Bronchial epithelial cell (primary cell): ENCODE measurements around the gene IL27RA. TPM values are rescaled to one million over a fixed set of nuclear protein-coding genes. Genes with fewer than 3 reads are reported as not detected.

ENCODE experiments used
- DNase-seq: peaks from one replicate; pipeline ENCODE4 v3.0.0-alpha.2; 2010; ENCODE audit warnings: low read depth
- FAIRE-seq: peaks from 2 replicates; lab custom pipeline; 2011; peaks lifted over from hg19 to GRCh38; lab: Jason Lieb, UNC
- H3K27me3 ChIP-seq: 2 replicates; pipeline ENCODE4 v1.5.1; 2011; ENCODE audit warnings: low read length; ENCODE audit not compliant: control insufficient read depth, insufficient read depth
- H3K36me3 ChIP-seq: 2 replicates; pipeline ENCODE4 v1.5.1; 2011; ENCODE audit warnings: low read length; ENCODE audit not compliant: control insufficient read depth, insufficient read depth
- H3K4me3 ChIP-seq: 2 replicates; pipeline ENCODE4 v1.5.1; 2011; ENCODE audit warnings: mild to moderate bottlenecking, low read depth, low read length, control low read depth
- total RNA-seq: library from RNA; depleted of rRNA; stranded (reverse); fragments of >200 nt; gene quantifications from 2 replicates; pipeline ENCODE4 v1.2.1, GENCODE V29; 2014
- TF ChIP-seq, protein P1 (sequence below): IDR thresholded peaks from 2 replicates; pipeline ENCODE4 v1.5.1; 2011; ENCODE audit warnings: mild to moderate bottlenecking, moderate library complexity, low read length, control low read depth, inconsistent platforms; ENCODE audit not compliant: insufficient read depth, severe bottlenecking

IL27RA gene
- total RNA-seq, 1 donor from 2014 or later = 0.26 TPM

DNA sequence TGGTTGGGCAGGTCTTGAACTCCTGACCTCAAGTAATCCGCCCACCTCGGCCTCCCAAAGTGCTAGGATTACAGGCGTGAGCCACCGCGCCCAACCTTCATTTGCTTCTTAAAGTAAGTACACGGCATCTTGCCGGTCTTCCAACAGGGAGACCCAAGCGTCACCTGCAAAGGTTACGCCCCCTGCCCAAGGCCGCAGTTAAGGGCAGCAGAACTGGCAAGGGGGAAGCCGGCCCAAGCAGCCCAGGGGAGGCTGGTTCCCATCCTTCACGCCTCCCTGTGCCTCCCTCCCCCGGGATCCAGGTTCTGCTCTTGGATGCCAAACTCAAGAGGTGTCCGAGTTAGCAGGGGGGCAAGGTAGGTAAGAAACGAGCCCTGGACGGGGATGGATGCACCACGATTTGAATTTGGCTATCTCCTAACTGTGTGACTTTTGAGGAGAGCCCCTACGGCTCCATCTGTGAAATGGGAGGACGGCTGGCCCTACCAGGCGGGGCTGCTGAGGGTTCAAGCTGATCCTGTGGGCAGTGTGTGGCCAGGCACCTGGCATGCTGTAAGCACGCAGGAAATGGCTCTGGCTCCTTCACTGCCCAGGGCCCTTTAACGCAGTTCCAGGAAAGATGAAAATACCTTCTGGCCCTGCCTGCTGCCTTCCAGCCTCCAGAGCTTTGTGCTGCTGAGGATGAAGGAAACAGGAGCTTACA lies 34.5 kb upstream of the IL27RA start:
- Histone ChIP-seq H3K36me3 (peaks cover 8% of the 10 kb centered on the region), H3K4me3 (no peak overlapping the region), H3K27me3 (no peaks in the 10 kb centered on the region)
- DNase-seq (no peak), FAIRE-seq (no peak)
- TF ChIP-seq, protein P1, sequence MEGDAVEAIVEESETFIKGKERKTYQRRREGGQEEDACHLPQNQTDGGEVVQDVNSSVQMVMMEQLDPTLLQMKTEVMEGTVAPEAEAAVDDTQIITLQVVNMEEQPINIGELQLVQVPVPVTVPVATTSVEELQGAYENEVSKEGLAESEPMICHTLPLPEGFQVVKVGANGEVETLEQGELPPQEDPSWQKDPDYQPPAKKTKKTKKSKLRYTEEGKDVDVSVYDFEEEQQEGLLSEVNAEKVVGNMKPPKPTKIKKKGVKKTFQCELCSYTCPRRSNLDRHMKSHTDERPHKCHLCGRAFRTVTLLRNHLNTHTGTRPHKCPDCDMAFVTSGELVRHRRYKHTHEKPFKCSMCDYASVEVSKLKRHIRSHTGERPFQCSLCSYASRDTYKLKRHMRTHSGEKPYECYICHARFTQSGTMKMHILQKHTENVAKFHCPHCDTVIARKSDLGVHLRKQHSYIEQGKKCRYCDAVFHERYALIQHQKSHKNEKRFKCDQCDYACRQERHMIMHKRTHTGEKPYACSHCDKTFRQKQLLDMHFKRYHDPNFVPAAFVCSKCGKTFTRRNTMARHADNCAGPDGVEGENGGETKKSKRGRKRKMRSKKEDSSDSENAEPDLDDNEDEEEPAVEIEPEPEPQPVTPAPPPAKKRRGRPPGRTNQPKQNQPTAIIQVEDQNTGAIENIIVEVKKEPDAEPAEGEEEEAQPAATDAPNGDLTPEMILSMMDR = no peak

DNA sequence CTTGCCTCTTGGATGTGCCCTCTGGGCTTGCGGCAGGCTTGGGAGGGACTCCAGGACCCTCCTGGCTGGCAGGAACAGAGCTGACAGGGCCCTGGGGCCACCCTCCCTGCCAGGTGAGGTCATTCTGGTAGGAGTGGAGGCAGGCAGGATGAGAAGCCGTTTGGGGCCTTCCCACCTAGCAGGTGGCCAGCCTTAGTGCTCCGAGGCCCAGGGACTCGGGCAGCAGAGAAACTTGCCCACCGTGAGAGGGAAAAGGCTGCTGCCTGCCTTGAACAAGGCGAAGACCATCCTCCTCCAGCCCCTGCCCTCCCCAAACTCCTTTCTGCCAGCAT lies 34.0 kb upstream of the IL27RA start:
- DNase-seq = no peak
- Histone ChIP-seq H3K27me3 (no peaks in the 10 kb centered on the region), H3K4me3 (no peak overlapping the region), H3K36me3 (peaks cover 5% of the 10 kb centered on the region)
- FAIRE-seq = no peak
- TF ChIP-seq, protein P1 = no peak

DNA sequence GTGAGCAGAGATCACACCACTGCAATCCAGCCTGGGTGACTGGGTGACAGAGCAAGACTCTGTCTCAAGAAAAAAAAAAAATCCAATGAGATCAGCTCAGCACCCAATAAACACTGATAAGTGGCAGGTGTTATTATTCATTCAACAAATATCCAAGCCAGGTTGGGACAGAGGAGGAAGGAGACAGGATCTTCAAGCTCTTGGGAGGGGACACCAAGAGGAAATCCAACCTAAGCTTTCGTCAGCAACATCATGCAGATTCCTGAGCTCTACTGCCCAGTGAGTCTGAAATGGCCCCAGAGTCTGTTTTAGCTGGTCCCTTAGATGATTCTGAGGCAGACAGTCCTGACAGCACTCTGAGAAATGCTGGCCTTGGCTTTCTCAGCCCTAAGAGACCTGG lies 33.1 kb upstream of the IL27RA start:
- no peak for FAIRE-seq
- TF ChIP-seq, protein P1 = no peak

DNA sequence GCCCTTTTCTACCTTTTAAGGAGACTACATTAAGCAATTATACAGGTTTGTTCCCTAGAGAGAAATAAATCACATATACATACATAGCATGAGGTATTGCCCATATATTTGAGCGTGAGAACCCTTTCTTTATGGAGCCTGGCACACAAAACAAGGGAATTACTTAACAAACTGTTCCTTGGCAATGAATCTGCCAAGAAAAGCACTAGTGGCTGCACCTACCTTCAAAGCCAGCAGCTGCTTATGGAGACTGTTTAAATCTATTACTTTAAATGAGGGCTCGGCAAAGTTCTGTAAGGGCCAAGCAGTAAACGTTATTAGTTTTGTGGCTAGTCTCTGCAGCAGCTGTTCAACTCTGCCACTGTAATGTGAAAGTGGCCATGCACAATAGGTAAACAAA lies 32.5 kb upstream of the IL27RA start:
- peaks cover 4% of the 10 kb centered on the region for H3K36me3 ChIP-seq
- no peak for DNase-seq
- H3K4me3 ChIP-seq = no peak overlapping the region
- TF ChIP-seq, protein P1 = no peak
- no peak for FAIRE-seq
- H3K27me3 ChIP-seq = no peaks in the 10 kb centered on the region

More for the DNA sequence above, 33.1 kb upstream of the IL27RA start:
- peaks cover 4% of the 10 kb centered on the region for H3K36me3 ChIP-seq
- H3K27me3 ChIP-seq = no peaks in the 10 kb centered on the region
- no peak overlapping the region for H3K4me3 ChIP-seq
- DNase-seq = no peak

DNA sequence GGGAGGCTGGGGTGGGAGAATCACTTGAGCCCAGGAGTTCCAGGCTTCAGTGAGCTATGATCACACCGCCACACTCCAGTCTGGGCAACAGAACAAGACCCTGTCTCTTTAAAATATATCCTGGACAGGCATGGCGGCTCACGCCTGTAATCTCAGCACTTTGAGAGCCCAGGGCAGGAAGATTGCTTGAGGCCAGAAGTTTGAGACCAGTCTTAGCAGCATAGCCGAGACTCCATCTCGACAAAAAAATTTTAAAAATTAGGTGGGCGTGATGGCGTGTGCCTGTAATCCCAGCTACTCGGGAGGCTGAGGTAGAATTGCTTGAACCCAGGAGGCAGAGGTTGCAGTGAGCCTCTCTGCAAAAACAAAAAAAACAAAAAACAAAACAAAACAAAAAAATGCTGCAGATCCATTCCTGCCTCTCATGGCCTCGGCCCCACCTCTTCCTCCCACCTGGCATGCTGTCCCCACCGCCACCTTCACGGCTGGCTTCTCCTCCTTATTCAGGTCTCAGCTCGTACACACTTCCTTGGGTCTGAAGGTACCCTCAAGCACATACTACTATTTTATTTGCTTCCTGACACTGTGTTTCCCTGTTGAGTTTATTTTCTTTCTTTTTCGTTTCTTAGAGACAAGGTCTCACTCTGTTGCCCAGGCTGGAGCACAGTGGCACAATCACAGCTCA lies 30.7 kb upstream of the IL27RA start:
- FAIRE-seq (no peak), DNase-seq (no peak)
- H3K27me3 ChIP-seq = no peaks in the 10 kb centered on the region
- no peak overlapping the region for H3K4me3 ChIP-seq
- TF ChIP-seq, protein P1 = no peak
- H3K36me3 ChIP-seq = peaks cover 4% of the 10 kb centered on the region
